ENCODE measurements around the gene SLC35F3. TPM values are rescaled to one million over a fixed set of nuclear protein-coding genes. Genes with fewer than 3 reads are reported as not detected.
"Not testable (repeated sequence)": the region's sequence is repeated elsewhere in the genome, so short reads cannot be mapped to it uniquely, and the experiment has no call there.

SLC35F3 gene
- total RNA-seq, 1 experiment from 2014 or later: 4.6 TPM

- DNase-seq (ENCODE audit: low read depth): no peak
These were observed 381.7 kb downstream of the SLC35F3 start for GRCh38 chr1:234286206-234286605.

GRCh38 chr1:234288946-234289345 is 384.5 kb downstream of the SLC35F3 start:
- DNase-seq (ENCODE audit: low read depth): no peak

GRCh38 chr1:234289538-234290305 is 385.2 kb downstream of the SLC35F3 start:
- no peak for DNase-seq (ENCODE audit: low read depth)

GRCh38 chr1:234292011-234292410 is 387.5 kb downstream of the SLC35F3 start:
- no peak for DNase-seq (ENCODE audit: low read depth)

- DNase-seq (ENCODE audit: low read depth): no peak
These were observed 388.1 kb downstream of the SLC35F3 start for GRCh38 chr1:234292548-234292947.

- DNase-seq (ENCODE audit: low read depth): no peak
These were observed 389.8 kb downstream of the SLC35F3 start for GRCh38 chr1:234294109-234294817.

GRCh38 chr1:234295068-234295467 is 390.6 kb downstream of the SLC35F3 start:
- no peak for DNase-seq (ENCODE audit: low read depth)

GRCh38 chr1:234295626-234296025 is 391.1 kb downstream of the SLC35F3 start:
- no peak for DNase-seq (ENCODE audit: low read depth)

- no peak for DNase-seq (ENCODE audit: low read depth)
These were observed 392.0 kb downstream of the SLC35F3 start for GRCh38 chr1:234296496-234296895.

- DNase-seq (ENCODE audit: low read depth): no peak
These were observed 393.2 kb downstream of the SLC35F3 start for GRCh38 chr1:234297668-234298067.

- no peak for DNase-seq (ENCODE audit: low read depth)
These were observed 395.6 kb downstream of the SLC35F3 start for GRCh38 chr1:234300096-234300495.

- not testable (repeated sequence) for DNase-seq (ENCODE audit: low read depth)
These were observed 397.2 kb downstream of the SLC35F3 start for GRCh38 chr1:234301663-234302062.

GRCh38 chr1:234302354-234302962 is 398.0 kb downstream of the SLC35F3 start:
- DNase-seq (ENCODE audit: low read depth): no peak

- DNase-seq (ENCODE audit: low read depth): no peak
These were observed 398.8 kb downstream of the SLC35F3 start for GRCh38 chr1:234303231-234303630.

GRCh38 chr1:234307726-234308125 is 403.2 kb downstream of the SLC35F3 start:
- no peak for DNase-seq (ENCODE audit: low read depth)

- no peak for DNase-seq (ENCODE audit: low read depth)
These were observed 404.7 kb downstream of the SLC35F3 start for GRCh38 chr1:234309243-234309597.

GRCh38 chr1:234309598-234310459 is 405.4 kb downstream of the SLC35F3 start:
- peak; percentile 60 for DNase-seq (ENCODE audit: low read depth)

- DNase-seq (ENCODE audit: low read depth): no peak
These were observed 406.0 kb downstream of the SLC35F3 start for GRCh38 chr1:234310460-234310817.

- DNase-seq (ENCODE audit: low read depth): no peak
These were observed 406.9 kb downstream of the SLC35F3 start for GRCh38 chr1:234311414-234311813.

GRCh38 chr1:234313171-234313570 is 408.7 kb downstream of the SLC35F3 start:
- peak; percentile 32 for DNase-seq (ENCODE audit: low read depth)

- DNase-seq (ENCODE audit: low read depth): peak; percentile 74
These were observed 410.6 kb downstream of the SLC35F3 start for GRCh38 chr1:234315091-234315541.

GRCh38 chr1:234315588-234315987 is 411.1 kb downstream of the SLC35F3 start:
- DNase-seq (ENCODE audit: low read depth): no peak

All from RPMI7951 (cell line).